NK-92 (cell line): ENCODE results near the gene CNTN6.

ENCODE experiments used
- DNase-seq: peaks from one replicate; lab custom pipeline; 2025; ENCODE audit not compliant: unreplicated experiment; lab: John Stamatoyannopoulos, UW

Gene CNTN6

DNA sequence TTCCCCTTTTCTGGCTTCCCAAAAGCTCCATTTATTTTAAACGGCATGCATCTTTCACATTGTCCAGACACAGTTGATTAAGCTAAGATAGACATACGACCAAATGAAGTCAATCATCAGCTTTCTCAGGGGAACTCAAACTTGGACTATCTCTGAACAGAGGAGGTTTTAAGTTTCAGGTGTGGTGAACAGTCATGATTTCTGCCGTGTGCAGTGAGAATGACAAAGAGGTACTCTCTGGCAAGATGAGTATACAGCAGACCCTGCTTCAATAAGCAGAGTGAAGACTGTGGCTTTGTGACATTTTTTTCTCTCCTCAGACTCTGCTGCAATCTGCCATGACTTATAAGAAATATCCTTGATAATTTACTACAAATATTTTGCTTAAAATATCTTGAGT is 307.7 kb downstream of the CNTN6 start:
- DNase-seq, result no peak

DNA sequence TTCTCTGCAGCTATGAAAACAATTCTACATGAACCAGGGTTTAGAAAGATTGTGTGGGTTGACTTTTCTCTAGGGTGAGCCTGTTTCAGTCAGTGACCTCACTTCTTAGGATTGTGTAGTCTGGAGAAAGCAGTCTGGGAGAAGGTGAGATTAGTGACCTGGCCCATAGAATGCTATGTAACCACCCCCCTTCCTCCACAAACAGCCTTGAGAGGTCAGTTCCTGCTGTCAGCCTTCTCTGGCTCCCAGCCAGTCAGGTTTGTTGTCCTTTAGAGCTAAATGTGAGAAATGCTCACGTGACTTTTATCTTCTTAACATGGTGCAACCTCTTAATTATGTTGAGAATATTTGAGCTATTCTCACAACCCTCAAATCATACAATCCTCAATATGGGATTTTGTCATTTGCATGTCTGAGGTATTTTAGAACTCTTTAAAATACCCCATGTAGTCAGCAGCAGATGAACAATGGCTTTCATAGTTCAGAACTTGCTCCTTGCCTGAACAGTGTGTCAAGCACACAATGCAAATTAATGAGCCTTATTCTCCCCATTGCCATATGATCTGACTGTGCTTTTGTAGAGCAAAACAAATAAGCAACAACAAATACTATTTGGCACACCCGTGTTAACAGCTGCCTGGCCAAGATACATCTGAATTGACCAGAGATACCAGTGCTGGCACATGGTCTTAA is 311.6 kb downstream of the CNTN6 start:
- no peak for DNase-seq

- DNase-seq, result no peak
These were observed 313.4 kb downstream of the CNTN6 start for GRCh38 chr3:1406250-1406649.

DNA sequence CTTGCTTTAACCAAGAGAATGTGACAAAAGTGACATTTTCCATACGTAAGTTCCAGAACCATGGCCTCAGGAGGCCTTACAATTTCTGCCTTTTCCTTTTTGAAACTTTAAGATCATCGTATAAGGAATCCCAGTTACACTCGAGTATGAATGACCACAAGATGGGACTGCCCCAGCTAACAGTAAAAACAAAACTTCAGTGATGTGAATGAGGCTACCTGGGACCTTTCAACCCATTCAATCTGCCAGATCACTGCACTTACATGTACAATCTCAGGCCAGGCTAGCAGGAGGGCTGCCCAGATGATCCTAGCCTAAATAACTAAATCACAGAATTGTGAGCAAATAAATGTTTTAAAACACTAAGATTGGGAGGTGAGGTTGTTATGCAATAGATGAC is 328.8 kb downstream of the CNTN6 start:
- DNase-seq, result no peak

DNA sequence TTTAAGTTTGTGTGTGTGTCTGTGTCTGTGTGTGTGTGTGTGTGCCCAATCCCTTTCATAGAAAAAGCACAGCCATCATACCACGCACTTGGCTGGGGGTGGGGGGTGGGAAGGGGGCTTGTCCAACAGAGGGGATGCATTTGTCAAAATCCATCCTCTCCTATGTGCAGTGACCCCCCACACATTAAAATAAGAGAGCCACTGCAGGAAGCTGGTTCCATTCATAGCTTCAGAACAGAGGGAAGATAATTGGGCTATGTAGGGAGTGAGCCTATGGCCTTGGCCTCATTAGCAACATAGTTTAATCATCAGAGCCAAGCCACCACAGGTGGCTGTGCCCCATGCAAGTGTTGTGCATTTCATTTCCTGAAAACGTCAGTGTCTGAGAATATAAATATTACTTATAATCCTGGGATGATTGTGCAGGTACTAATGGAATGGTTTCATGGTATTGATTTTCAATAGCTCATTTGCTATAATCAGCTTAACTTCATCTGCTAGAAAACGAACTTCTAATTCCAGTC is 330.8 kb downstream of the CNTN6 start:
- no peak for DNase-seq

DNA sequence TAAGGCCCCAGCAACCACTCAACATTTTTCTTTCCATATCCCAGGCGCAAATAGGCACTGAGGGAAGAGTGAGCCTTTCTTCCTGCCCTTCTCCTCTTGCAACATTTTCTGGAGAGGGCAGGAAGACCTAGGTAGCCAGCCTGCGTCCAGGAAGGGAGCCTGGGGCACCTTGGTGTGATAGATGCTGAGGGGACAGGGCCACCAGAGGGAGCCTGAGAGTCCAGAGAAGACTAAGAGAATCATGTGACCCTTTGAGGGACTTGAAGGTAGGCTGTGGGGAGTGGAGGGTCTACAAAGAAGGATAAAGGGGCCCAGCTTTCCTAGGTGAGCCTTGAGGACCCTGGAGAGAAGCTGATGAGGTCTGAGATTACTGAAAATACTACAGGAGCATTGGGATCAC is 346.6 kb downstream of the CNTN6 start:
- DNase-seq, result no peak

GRCh38 chr3:1442271-1442670 is 349.4 kb downstream of the CNTN6 start:
- no peak for DNase-seq

- no peak for DNase-seq
These were observed 351.4 kb downstream of the CNTN6 start for GRCh38 chr3:1444195-1444594.

GRCh38 chr3:1446531-1446930 is 353.7 kb downstream of the CNTN6 start:
- no peak for DNase-seq

DNA sequence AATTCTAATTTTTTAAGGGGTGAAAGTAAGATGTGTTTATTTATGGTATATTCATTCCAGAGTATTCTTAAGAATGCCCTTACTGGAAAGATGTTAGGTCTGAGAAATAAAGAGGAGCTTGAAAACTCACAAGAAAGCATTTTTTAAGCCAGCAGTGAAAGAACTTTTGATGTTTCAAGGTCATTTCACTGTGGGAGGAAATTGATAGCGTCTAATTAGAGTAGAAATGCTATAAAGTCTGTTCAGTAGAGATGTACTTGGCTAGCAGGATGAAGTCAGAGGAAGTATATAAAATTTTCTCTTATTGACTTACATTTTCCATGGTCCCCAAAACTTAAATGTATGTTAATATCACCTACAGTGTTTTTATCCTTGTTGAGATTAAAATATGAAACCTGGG is 354.6 kb downstream of the CNTN6 start:
- DNase-seq, result no peak

GRCh38 chr3:1448443-1448842 is 355.6 kb downstream of the CNTN6 start:
- no peak for DNase-seq
